ENCODE results near the gene LTBP2.

The LTBP2 gene

GRCh38 chr14:74491956-74492775 is 119.9 kb downstream of the LTBP2 start:
- H3K27me3 ChIP-seq (ENCODE audit: control insufficient read depth, insufficient read depth, low read length) = no peaks in the 10 kb centered on the region
- H3K4me1 ChIP-seq (ENCODE audit: control insufficient read depth, insufficient read depth, low read length) = peaks cover 16% of the 10 kb centered on the region
- no peaks in the 10 kb centered on the region for H3K9me3 ChIP-seq (ENCODE audit: control insufficient read depth, insufficient read depth, low read length)
- H3K4me3 ChIP-seq (ENCODE audit: low read depth, low read length) = peak overlapping the region; percentile 77
- H3K36me3 ChIP-seq (ENCODE audit: control insufficient read depth, insufficient read depth, low read length) = peaks cover 9% of the 10 kb centered on the region
- peak overlapping the region; percentile 24 for H3K9ac ChIP-seq (ENCODE audit: low read depth, low read length)

- Histone ChIP-seq H3K4me3 (ENCODE audit: low read depth, low read length) (no peak overlapping the region), H3K36me3 (ENCODE audit: control insufficient read depth, insufficient read depth, low read length) (peaks cover 9% of the 10 kb centered on the region), H3K9me3 (ENCODE audit: control insufficient read depth, insufficient read depth, low read length) (no peaks in the 10 kb centered on the region), H3K9ac (ENCODE audit: low read depth, low read length) (no peak overlapping the region), H3K27me3 (ENCODE audit: control insufficient read depth, insufficient read depth, low read length) (no peaks in the 10 kb centered on the region), H3K4me1 (ENCODE audit: control insufficient read depth, insufficient read depth, low read length) (peaks cover 16% of the 10 kb centered on the region)
These were observed 121.6 kb downstream of the LTBP2 start for GRCh38 chr14:74490486-74490885.

- Histone ChIP-seq H3K9me3 (ENCODE audit: control insufficient read depth, insufficient read depth, low read length) (no peaks in the 10 kb centered on the region), H3K4me3 (ENCODE audit: low read depth, low read length) (no peak overlapping the region), H3K9ac (ENCODE audit: low read depth, low read length) (no peak overlapping the region), H3K4me1 (ENCODE audit: control insufficient read depth, insufficient read depth, low read length) (peaks cover 14% of the 10 kb centered on the region), H3K36me3 (ENCODE audit: control insufficient read depth, insufficient read depth, low read length) (peaks cover 6% of the 10 kb centered on the region), H3K27me3 (ENCODE audit: control insufficient read depth, insufficient read depth, low read length) (no peaks in the 10 kb centered on the region)
These were observed 123.1 kb downstream of the LTBP2 start for GRCh38 chr14:74488786-74489397.

GRCh38 chr14:74486164-74486563 is 125.9 kb downstream of the LTBP2 start:
- Histone ChIP-seq H3K9ac (ENCODE audit: low read depth, low read length) (no peak overlapping the region), H3K27me3 (ENCODE audit: control insufficient read depth, insufficient read depth, low read length) (no peaks in the 10 kb centered on the region), H3K4me3 (ENCODE audit: low read depth, low read length) (no peak overlapping the region), H3K9me3 (ENCODE audit: control insufficient read depth, insufficient read depth, low read length) (no peaks in the 10 kb centered on the region), H3K36me3 (ENCODE audit: control insufficient read depth, insufficient read depth, low read length) (peaks cover 19% of the 10 kb centered on the region), H3K4me1 (ENCODE audit: control insufficient read depth, insufficient read depth, low read length) (peaks cover 8% of the 10 kb centered on the region)

- Histone ChIP-seq H3K36me3 (ENCODE audit: control insufficient read depth, insufficient read depth, low read length) (peaks cover 19% of the 10 kb centered on the region), H3K9me3 (ENCODE audit: control insufficient read depth, insufficient read depth, low read length) (no peaks in the 10 kb centered on the region), H3K9ac (ENCODE audit: low read depth, low read length) (no peak overlapping the region), H3K4me3 (ENCODE audit: low read depth, low read length) (no peak overlapping the region), H3K4me1 (ENCODE audit: control insufficient read depth, insufficient read depth, low read length) (peaks cover 8% of the 10 kb centered on the region), H3K27me3 (ENCODE audit: control insufficient read depth, insufficient read depth, low read length) (no peaks in the 10 kb centered on the region)
These were observed 128.7 kb downstream of the LTBP2 start for GRCh38 chr14:74483321-74483720.

GRCh38 chr14:74482571-74482970 is 129.5 kb downstream of the LTBP2 start:
- Histone ChIP-seq H3K4me1 (ENCODE audit: control insufficient read depth, insufficient read depth, low read length) (peaks cover 2% of the 10 kb centered on the region), H3K27me3 (ENCODE audit: control insufficient read depth, insufficient read depth, low read length) (no peaks in the 10 kb centered on the region), H3K4me3 (ENCODE audit: low read depth, low read length) (no peak overlapping the region), H3K36me3 (ENCODE audit: control insufficient read depth, insufficient read depth, low read length) (peaks cover 19% of the 10 kb centered on the region), H3K9ac (ENCODE audit: low read depth, low read length) (no peak overlapping the region), H3K9me3 (ENCODE audit: control insufficient read depth, insufficient read depth, low read length) (no peaks in the 10 kb centered on the region)

GRCh38 chr14:74480046-74480445 is 132.0 kb downstream of the LTBP2 start:
- Histone ChIP-seq H3K4me3 (ENCODE audit: low read depth, low read length) (no peak overlapping the region), H3K27me3 (ENCODE audit: control insufficient read depth, insufficient read depth, low read length) (no peaks in the 10 kb centered on the region), H3K9me3 (ENCODE audit: control insufficient read depth, insufficient read depth, low read length) (no peaks in the 10 kb centered on the region), H3K36me3 (ENCODE audit: control insufficient read depth, insufficient read depth, low read length) (peaks cover 14% of the 10 kb centered on the region), H3K9ac (ENCODE audit: low read depth, low read length) (no peak overlapping the region), H3K4me1 (ENCODE audit: control insufficient read depth, insufficient read depth, low read length) (no peaks in the 10 kb centered on the region)

- Histone ChIP-seq H3K36me3 (ENCODE audit: control insufficient read depth, insufficient read depth, low read length) (peaks cover 15% of the 10 kb centered on the region), H3K27me3 (ENCODE audit: control insufficient read depth, insufficient read depth, low read length) (no peaks in the 10 kb centered on the region), H3K4me3 (ENCODE audit: low read depth, low read length) (no peak overlapping the region), H3K9me3 (ENCODE audit: control insufficient read depth, insufficient read depth, low read length) (no peaks in the 10 kb centered on the region), H3K9ac (ENCODE audit: low read depth, low read length) (no peak overlapping the region), H3K4me1 (ENCODE audit: control insufficient read depth, insufficient read depth, low read length) (no peaks in the 10 kb centered on the region)
These were observed 132.9 kb downstream of the LTBP2 start for GRCh38 chr14:74478996-74479635.

- Histone ChIP-seq H3K9me3 (ENCODE audit: control insufficient read depth, insufficient read depth, low read length) (no peaks in the 10 kb centered on the region), H3K36me3 (ENCODE audit: control insufficient read depth, insufficient read depth, low read length) (peaks cover 3% of the 10 kb centered on the region)
These were observed 135.4 kb downstream of the LTBP2 start for GRCh38 chr14:74476607-74477006.

GRCh38 chr14:74476107-74476506 is 135.9 kb downstream of the LTBP2 start:
- peaks cover 3% of the 10 kb centered on the region for H3K36me3 ChIP-seq (ENCODE audit: control insufficient read depth, insufficient read depth, low read length)
- no peak overlapping the region for H3K9ac ChIP-seq (ENCODE audit: low read depth, low read length)
- H3K4me1 ChIP-seq (ENCODE audit: control insufficient read depth, insufficient read depth, low read length) = no peaks in the 10 kb centered on the region

More at GRCh38 chr14:74476607-74477006, 135.4 kb downstream of the LTBP2 start:
- Histone ChIP-seq H3K4me1 (ENCODE audit: control insufficient read depth, insufficient read depth, low read length) (no peaks in the 10 kb centered on the region), H3K9ac (ENCODE audit: low read depth, low read length) (no peak overlapping the region), H3K27me3 (ENCODE audit: control insufficient read depth, insufficient read depth, low read length) (no peaks in the 10 kb centered on the region), H3K4me3 (ENCODE audit: low read depth, low read length) (no peak overlapping the region)

GRCh38 chr14:74475678-74476077 is 136.4 kb downstream of the LTBP2 start:
- Histone ChIP-seq H3K27me3 (ENCODE audit: control insufficient read depth, insufficient read depth, low read length) (no peaks in the 10 kb centered on the region), H3K4me1 (ENCODE audit: control insufficient read depth, insufficient read depth, low read length) (no peaks in the 10 kb centered on the region), H3K9ac (ENCODE audit: low read depth, low read length) (no peak overlapping the region), H3K4me3 (ENCODE audit: low read depth, low read length) (no peak overlapping the region), H3K9me3 (ENCODE audit: control insufficient read depth, insufficient read depth, low read length) (no peaks in the 10 kb centered on the region), H3K36me3 (ENCODE audit: control insufficient read depth, insufficient read depth, low read length) (peaks cover 3% of the 10 kb centered on the region)

More at GRCh38 chr14:74476107-74476506, 135.9 kb downstream of the LTBP2 start:
- no peaks in the 10 kb centered on the region for H3K27me3 ChIP-seq (ENCODE audit: control insufficient read depth, insufficient read depth, low read length)
- H3K4me3 ChIP-seq (ENCODE audit: low read depth, low read length) = no peak overlapping the region
- no peaks in the 10 kb centered on the region for H3K9me3 ChIP-seq (ENCODE audit: control insufficient read depth, insufficient read depth, low read length)

All from iPS-15b (cell line).